SH-SY5Y (cell line): ENCODE measurements around the gene APBA1.

Experiments used
- GATA2 ChIP-seq: IDR thresholded peaks from 2 replicates; pipeline ENCODE4 v1.6.1; 2011; ENCODE audit warnings: mild to moderate bottlenecking, low read depth, low read length
- GATA3 ChIP-seq: IDR thresholded peaks from 2 replicates; pipeline ENCODE4 v1.6.1; 2011; ENCODE audit warnings: low read depth, mild to moderate bottlenecking, low read length, moderate library complexity

GRCh38 chr9:69578026-69578425, 94.1 kb downstream of the APBA1 start:
- TF ChIP-seq GATA3 (no peak), GATA2 (no peak)
